ENCODE data around the gene RHBDD1.
A peak's percentile ranks its signal among the peaks of the same experiment; 100 is the strongest.

Gene RHBDD1

DNA sequence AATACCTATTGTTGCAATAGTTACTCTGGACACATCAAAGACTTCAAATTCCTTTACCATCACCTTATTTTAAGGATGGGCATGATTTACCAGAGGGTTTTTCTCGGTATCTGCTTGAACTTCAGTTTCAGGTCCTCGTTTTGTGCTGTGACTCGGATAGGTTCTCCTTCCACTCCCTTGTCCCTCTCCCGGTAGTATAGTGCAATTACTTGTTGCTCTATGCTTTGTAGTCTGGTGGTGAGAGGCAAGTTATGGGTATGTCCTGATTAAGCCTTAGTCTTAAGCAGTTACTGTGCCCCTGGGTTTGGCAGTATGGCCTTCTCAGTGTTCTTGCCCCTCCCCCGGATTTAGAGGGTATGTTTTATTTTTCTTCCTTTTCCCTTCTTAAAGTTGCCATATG, 96.6 kb downstream of the RHBDD1 start:
- H3K4me2 ChIP-seq (ENCODE audit: low read length): peak overlapping the region; percentile 33; the same call in 1 of the 2 replicates
- H2AFZ ChIP-seq (ENCODE audit: low read length): no peak overlapping the region
- 0 out of 2 replicates have a peak overlapping the region, but pooled peaks have one; percentile 4 for H3K9ac ChIP-seq (ENCODE audit: low read length)
- H3F3A ChIP-seq (ENCODE audit: insufficient read depth, low read length): peaks cover 2% of the 10 kb centered on the region; the same call in 1 of the 2 replicates
- no peaks in the 10 kb centered on the region for H3K79me2 ChIP-seq (ENCODE audit: insufficient read depth, low read length)
- no peaks in the 10 kb centered on the region for H4K20me1 ChIP-seq (ENCODE audit: insufficient read depth, low read length)
- peak overlapping the region; percentile 14 for H3K4me3 ChIP-seq (ENCODE audit: low read depth, low read length, poor library complexity, severe bottlenecking)
- TF ChIP-seq, protein P1, sequence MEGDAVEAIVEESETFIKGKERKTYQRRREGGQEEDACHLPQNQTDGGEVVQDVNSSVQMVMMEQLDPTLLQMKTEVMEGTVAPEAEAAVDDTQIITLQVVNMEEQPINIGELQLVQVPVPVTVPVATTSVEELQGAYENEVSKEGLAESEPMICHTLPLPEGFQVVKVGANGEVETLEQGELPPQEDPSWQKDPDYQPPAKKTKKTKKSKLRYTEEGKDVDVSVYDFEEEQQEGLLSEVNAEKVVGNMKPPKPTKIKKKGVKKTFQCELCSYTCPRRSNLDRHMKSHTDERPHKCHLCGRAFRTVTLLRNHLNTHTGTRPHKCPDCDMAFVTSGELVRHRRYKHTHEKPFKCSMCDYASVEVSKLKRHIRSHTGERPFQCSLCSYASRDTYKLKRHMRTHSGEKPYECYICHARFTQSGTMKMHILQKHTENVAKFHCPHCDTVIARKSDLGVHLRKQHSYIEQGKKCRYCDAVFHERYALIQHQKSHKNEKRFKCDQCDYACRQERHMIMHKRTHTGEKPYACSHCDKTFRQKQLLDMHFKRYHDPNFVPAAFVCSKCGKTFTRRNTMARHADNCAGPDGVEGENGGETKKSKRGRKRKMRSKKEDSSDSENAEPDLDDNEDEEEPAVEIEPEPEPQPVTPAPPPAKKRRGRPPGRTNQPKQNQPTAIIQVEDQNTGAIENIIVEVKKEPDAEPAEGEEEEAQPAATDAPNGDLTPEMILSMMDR (IDR thresholded peaks at IDR 0.05; ENCODE audit: low read length): peak; percentile 50
- TF ChIP-seq EZH2 (IDR thresholded peaks at IDR 0.05; ENCODE audit: borderline replicate concordance, low read length): no peak
- H3K36me3 ChIP-seq (ENCODE audit: insufficient read depth, low read length): peaks cover under 1% of the 10 kb centered on the region; the same call in 1 of the 2 replicates
- peak overlapping the region; percentile 38 for H3K27ac ChIP-seq (ENCODE audit: low read depth, low read length, poor library complexity, severe bottlenecking)
- H3K4me1 ChIP-seq (ENCODE audit: insufficient read depth, low read length, severe bottlenecking): peaks cover 19% of the 10 kb centered on the region
- peaks cover 12% of the 10 kb centered on the region for H3K9me3 ChIP-seq (ENCODE audit: low read length)
- H3K27me3 ChIP-seq (ENCODE audit: insufficient read depth, low read length): no peaks in the 10 kb centered on the region
- H3K9me2 ChIP-seq (ENCODE audit: low read depth, low read length): no peaks in the 10 kb centered on the region

DNA sequence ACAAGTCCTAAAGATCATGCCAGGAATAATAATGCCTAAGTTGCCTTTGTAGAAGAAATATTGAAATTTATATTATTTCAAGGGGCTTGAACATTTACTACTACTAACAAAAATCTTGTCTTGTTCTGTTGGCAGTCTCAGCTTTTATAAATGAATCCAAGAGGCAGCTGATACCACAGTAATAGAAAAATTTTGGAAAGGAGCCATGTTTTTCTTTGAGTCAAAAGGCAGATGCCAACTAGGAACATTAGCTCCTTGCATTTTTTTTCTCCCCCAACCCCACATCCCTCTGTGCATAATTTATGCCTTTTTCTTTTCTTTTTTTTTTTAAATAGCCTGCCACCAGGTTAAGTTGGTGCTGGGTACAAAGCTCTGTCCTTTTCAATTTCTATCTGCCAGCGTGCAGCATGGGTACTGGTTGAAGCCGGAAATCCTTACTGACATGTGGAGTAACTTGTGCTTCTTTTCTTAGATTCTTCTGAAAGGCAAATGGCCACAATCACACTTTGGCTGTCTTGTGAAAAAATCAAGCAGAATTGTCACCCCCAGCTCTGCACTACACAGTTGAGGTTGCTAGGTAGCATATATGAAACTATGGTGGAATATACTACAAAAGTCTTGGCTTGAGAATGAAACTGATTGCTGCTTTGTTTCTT, 98.8 kb downstream of the RHBDD1 start:
- Histone ChIP-seq H3K9ac (ENCODE audit: low read length) (no peak overlapping the region), H3K27ac (ENCODE audit: low read depth, low read length, poor library complexity, severe bottlenecking) (peak overlapping the region; percentile 7), H3K4me3 (ENCODE audit: low read depth, low read length, poor library complexity, severe bottlenecking) (no peak overlapping the region), H3K79me2 (ENCODE audit: insufficient read depth, low read length) (no peaks in the 10 kb centered on the region), H2AFZ (ENCODE audit: low read length) (no peak overlapping the region), H3K27me3 (ENCODE audit: insufficient read depth, low read length) (no peaks in the 10 kb centered on the region), H3K4me2 (ENCODE audit: low read length) (no peak overlapping the region), H3F3A (ENCODE audit: insufficient read depth, low read length) (peaks cover 2% of the 10 kb centered on the region; the same call in 1 of the 2 replicates), H3K4me1 (ENCODE audit: insufficient read depth, low read length, severe bottlenecking) (peaks cover 19% of the 10 kb centered on the region), H3K9me2 (ENCODE audit: low read depth, low read length) (no peaks in the 10 kb centered on the region), H3K9me3 (ENCODE audit: low read length) (no peaks in the 10 kb centered on the region; the same call in 1 of the 2 replicates), H3K36me3 (ENCODE audit: insufficient read depth, low read length) (no peaks in the 10 kb centered on the region; the same call in 1 of the 2 replicates), H4K20me1 (ENCODE audit: insufficient read depth, low read length) (no peaks in the 10 kb centered on the region)
- TF ChIP-seq, protein P1 (IDR thresholded peaks at IDR 0.05; ENCODE audit: low read length): no peak
- no peak for TF ChIP-seq EZH2 (IDR thresholded peaks at IDR 0.05; ENCODE audit: borderline replicate concordance, low read length)

DNA sequence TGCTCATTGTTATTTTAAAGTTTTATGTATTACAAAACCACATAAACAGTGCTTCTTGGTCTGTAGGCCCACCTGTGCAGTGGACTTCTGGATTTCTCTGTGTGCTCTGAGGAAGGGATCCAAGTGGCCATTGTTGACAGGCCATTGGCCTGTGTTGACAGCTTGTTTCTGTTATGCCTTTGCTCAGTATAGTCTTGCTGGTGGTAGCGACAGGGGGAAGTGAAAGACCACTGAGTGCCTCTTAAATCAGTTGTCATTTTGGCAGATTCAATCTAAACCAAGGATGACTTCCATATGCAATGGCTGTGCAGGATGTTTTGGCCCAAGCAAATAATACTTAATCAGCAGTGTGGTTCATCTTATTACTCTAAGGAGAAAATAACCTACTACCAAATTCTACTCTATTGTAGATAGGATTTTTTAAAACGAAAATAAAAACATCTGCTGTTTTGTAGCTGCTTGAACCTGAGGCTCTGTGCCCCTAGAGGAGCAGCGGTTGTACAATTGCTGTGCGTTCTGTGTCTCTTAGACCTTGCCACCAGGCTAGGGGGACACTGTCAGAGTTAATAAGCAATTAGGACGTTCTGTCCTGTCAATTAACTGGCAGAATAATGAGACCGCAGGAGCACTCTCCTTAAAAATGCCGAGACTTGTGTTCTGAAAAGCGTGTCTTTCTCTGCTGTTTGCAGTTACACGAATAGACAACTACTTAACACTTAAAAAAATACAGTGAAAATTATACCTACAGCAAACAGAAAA, 108.2 kb downstream of the RHBDD1 start:
- peak overlapping the region; percentile 91 for H3K27ac ChIP-seq (ENCODE audit: low read depth, low read length, poor library complexity, severe bottlenecking)
- H3K27me3 ChIP-seq (ENCODE audit: insufficient read depth, low read length): no peaks in the 10 kb centered on the region
- peak overlapping the region; percentile 44 for H3K4me3 ChIP-seq (ENCODE audit: low read depth, low read length, poor library complexity, severe bottlenecking)
- no peaks in the 10 kb centered on the region for H4K20me1 ChIP-seq (ENCODE audit: insufficient read depth, low read length)
- H3K4me1 ChIP-seq (ENCODE audit: insufficient read depth, low read length, severe bottlenecking): peaks cover 23% of the 10 kb centered on the region
- H3K9me2 ChIP-seq (ENCODE audit: low read depth, low read length): no peaks in the 10 kb centered on the region
- H3K9ac ChIP-seq (ENCODE audit: low read length): peak overlapping the region; percentile 58
- no peak overlapping the region for H2AFZ ChIP-seq (ENCODE audit: low read length)
- no peak for TF ChIP-seq EZH2 (IDR thresholded peaks at IDR 0.05; ENCODE audit: borderline replicate concordance, low read length)
- TF ChIP-seq, protein P1 (IDR thresholded peaks at IDR 0.05; ENCODE audit: low read length): peak; percentile 9; the same call in 1 of the 2 replicates
- H3K79me2 ChIP-seq (ENCODE audit: insufficient read depth, low read length): no peaks in the 10 kb centered on the region
- no peaks in the 10 kb centered on the region for H3F3A ChIP-seq (ENCODE audit: insufficient read depth, low read length)
- no peaks in the 10 kb centered on the region for H3K36me3 ChIP-seq (ENCODE audit: insufficient read depth, low read length)
- no peaks in the 10 kb centered on the region for H3K9me3 ChIP-seq (ENCODE audit: low read length)
- peak overlapping the region; percentile 67 for H3K4me2 ChIP-seq (ENCODE audit: low read length)
